Measurements from ENCODE around the gene TCL1B.
"Not testable (repeated sequence)": the region's sequence is repeated elsewhere in the genome, so short reads cannot be mapped to it uniquely, and the experiment has no call there.

TCL1B gene, protein sequence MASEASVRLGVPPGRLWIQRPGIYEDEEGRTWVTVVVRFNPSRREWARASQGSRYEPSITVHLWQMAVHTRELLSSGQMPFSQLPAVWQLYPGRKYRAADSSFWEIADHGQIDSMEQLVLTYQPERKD

GRCh38 chr14:95685978-95686922, at the start of gene TCL1B:
TSS of gene TCL1B (plus strand) at chr14:95686426. CDS start at chr14:95686468, 42 bp downstream.
- DNase-seq: no peak

- DNase-seq: no peak
Observed at GRCh38 chr14:95644981-95645380, 41.2 kb upstream of the TCL1B start.

- no peak for DNase-seq
Observed at GRCh38 chr14:95645389-95645996, 40.7 kb upstream of the TCL1B start.

- no peak for DNase-seq
Observed at GRCh38 chr14:95647926-95648325, 38.3 kb upstream of the TCL1B start.

DNA sequence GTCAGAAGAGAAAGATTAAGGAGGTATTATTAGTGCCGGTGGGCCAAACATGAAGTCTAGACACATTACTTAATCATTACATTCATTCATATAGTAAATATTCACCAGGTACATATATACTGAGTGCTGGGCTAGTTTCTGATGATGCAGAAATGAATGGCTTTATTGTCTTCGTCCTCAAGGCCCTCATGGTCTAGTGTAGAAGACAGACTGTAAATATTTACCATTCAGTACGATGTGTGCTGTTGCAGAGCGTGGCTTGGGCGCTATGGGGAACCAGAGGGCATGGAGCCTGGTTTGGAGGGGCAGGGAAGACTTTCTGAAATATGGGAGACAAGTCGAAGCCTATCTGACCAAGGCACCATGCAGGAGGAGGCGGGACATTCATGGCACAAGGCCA, 37.0 kb upstream of the TCL1B start:
- no peak for DNase-seq

DNA sequence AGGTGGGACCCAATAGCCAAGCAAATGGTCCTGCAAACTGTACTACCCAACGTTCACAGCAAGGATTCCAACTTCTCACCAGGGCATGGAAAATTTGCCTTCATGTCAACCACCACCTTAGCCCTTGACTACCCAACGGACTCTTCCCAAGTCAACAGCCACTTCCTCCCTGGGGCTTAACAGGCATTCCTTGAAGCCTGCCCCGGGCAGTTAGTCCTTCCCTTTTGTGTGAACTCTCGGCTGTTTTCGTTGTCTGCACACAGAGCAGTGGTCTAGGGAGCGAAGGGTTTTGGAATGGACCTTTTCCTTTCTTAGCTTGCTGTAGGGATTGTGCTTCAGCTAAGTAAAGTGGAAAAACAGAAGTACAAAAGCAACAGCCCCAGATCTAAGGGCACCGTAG, 35.2 kb upstream of the TCL1B start:
- DNase-seq: no peak

GRCh38 chr14:95651821-95652583, 34.2 kb upstream of the TCL1B start:
- DNase-seq: no peak

DNA sequence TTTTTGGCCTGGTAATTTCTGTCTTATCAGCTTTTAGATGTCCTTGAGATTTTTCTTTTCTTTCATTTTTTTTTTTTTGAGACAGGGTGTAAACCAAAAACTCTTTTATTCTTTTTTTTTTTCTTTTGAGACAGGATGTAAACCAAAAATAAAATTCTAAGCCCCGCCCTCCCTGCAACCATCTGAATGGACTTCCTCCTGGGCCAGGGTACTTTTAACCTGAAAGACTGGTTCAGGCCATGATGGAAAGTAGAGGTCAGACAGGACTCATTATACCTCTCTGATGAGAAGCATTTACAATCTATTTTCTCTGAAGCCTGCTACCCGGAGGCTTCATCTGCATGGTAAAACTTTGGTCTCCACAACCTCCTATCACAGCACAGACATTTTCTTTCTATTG, 33.5 kb upstream of the TCL1B start:
- no peak for DNase-seq

GRCh38 chr14:95655461-95655860, 30.8 kb upstream of the TCL1B start:
- no peak for DNase-seq

GRCh38 chr14:95656634-95657033, 29.6 kb upstream of the TCL1B start:
- DNase-seq: no peak

GRCh38 chr14:95657454-95657853, 28.8 kb upstream of the TCL1B start:
- DNase-seq: no peak

DNA sequence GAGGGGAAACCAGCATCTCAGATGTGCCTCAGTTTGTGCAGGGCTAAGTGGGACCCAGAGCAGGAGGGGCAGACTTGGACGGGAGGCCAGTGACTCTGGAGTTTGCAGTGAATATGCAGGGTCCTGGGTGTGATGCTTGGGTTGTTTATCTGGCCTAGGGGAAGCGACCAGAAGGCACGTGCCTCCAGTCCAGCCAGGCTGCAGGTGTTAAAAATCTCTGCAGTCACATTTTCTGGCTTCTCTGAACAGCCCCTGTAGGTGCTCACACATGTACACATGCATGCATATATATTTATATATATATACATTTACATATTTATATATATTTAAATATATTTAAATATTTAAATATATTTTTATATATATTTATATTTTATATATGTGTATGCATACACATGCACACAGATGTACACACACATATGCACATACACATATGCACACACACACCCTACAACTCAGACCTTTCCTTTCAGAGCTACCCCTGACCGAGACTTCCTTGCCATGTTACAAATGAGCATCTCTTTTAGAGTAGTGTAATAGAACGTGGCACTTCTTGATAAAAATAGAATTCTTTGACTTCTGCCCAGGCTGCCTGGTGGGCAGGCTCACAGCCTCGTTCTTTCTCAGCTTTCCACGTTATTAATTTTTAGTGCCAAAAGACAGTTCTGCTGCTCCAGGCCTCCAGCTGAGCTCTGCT, 26.8 kb upstream of the TCL1B start:
- no peak for DNase-seq

GRCh38 chr14:95659990-95660385, 26.2 kb upstream of the TCL1B start:
- no peak for DNase-seq

GRCh38 chr14:95660651-95661515, 25.3 kb upstream of the TCL1B start:
- DNase-seq: no peak

- DNase-seq: no peak
Observed at GRCh38 chr14:95662376-95663186, 23.6 kb upstream of the TCL1B start.

DNA sequence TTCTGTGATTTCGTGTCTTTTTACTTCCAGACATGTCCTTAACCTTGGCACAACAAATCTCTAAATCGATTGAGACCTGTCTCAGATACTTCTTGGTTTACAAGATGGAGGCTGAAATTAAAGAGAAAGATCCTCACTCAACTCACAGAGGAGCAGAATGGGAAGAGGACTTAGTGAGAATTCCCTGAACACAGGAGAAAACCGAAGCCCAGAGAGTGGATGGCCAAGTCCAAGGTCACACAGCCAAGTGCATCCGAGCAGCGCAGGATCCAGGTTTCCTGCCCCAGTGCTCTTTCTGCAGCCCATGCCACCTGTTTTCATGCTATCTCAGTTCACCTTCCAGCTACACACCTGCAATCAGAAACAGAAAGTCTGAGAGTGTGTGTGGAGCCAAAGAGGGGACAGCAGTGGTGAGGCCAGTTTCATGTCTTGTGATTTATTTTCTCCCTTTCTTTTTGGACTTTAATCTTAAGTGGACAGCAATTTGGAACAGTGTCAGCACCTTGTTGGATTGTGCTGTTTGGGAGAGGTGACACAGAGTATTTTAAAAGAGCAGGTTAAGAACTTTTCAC, 22.9 kb upstream of the TCL1B start:
- DNase-seq: no peak

DNA sequence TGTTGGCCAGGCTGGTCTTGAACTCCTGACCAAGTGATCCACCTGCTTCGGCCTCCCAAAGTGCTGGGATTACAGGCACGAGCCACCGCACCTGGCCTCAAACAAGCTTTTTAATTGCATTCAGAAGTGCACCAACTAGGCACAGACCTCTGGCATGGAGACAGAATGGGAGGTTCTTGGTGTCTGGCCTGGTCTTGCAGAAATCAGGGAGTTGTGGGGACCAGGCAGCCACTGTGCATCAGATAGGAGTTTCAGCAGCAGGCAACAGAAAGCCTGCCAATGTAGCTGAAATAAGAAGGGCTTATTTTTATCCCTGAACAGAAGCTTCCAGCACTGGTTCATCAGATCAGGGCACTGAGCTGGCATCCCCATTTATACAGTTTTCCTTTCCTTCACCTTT, 22.2 kb upstream of the TCL1B start:
- no peak for DNase-seq

DNA sequence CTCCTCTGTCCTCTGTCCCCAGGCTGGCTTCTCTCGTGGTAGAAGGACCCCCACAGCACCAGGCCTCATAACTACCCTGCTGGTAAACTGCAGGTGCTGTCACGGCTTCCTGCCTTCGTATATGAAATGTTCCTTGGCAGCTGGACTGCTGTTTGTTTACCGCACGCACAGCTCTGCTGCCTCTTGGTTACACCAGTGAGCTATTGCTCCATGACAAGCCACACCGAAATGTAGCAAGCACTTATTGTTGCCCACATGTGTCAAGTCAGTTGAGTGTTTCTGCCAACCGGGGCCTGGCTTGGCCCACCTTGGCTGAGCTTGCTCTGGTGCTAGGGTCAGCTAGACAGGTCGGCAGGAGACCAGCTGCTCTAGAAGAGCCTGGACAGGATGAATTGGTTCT, 21.7 kb upstream of the TCL1B start:
- peak in 1 of 2 experiments; percentile 47 for DNase-seq

GRCh38 chr14:95665530-95665929, 20.7 kb upstream of the TCL1B start:
- not testable (repeated sequence) for DNase-seq

GRCh38 chr14:95666450-95666849, 19.8 kb upstream of the TCL1B start:
- no peak for DNase-seq

Data from SHP77 (cell line).